Measurements from ENCODE around the gene CACNA1B. TPM values are rescaled to one million over a fixed set of nuclear protein-coding genes. Genes with fewer than 3 reads are reported as not detected.

CACNA1B gene
- polyA plus RNA-seq, 5 donors: 0.21 to 0.72 (median 0.50) TPM

GRCh38 chr9:137984520-137985257 is 107.1 kb downstream of the CACNA1B start:
- DNase-seq: no peak

- DNase-seq: no peak
Observed at GRCh38 chr9:137985637-137986071, 108.1 kb downstream of the CACNA1B start.

GRCh38 chr9:137986268-137987099 is 108.9 kb downstream of the CACNA1B start:
- no peak for DNase-seq

- DNase-seq: no peak
Observed at GRCh38 chr9:137987244-137988030, 109.9 kb downstream of the CACNA1B start.

GRCh38 chr9:137988051-137988450 is 110.5 kb downstream of the CACNA1B start:
- no peak for DNase-seq

- no peak for DNase-seq
Observed at GRCh38 chr9:137988701-137989100, 111.1 kb downstream of the CACNA1B start.

- no peak for DNase-seq
Observed at GRCh38 chr9:137989156-137989555, 111.6 kb downstream of the CACNA1B start.

- DNase-seq: no peak
Observed at GRCh38 chr9:137989999-137990715, 112.6 kb downstream of the CACNA1B start.

GRCh38 chr9:138003485-138004190 is 126.1 kb downstream of the CACNA1B start:
- DNase-seq: no peak

GRCh38 chr9:138006576-138007233 is 129.1 kb downstream of the CACNA1B start:
- no peak for DNase-seq

- DNase-seq: no peak
Observed at GRCh38 chr9:138007566-138007917, 130.0 kb downstream of the CACNA1B start.

GRCh38 chr9:138007918-138008841 is 130.6 kb downstream of the CACNA1B start:
- DNase-seq: no peak

- no peak for DNase-seq
Observed at GRCh38 chr9:138009016-138009802, 131.6 kb downstream of the CACNA1B start.

- no peak for DNase-seq
Observed at GRCh38 chr9:138009803-138010690, 132.5 kb downstream of the CACNA1B start.

GRCh38 chr9:138010861-138011260 is 133.3 kb downstream of the CACNA1B start:
- no peak for DNase-seq

- no peak for DNase-seq
Observed at GRCh38 chr9:138011951-138012500, 134.4 kb downstream of the CACNA1B start.

GRCh38 chr9:138013273-138013672 is 135.7 kb downstream of the CACNA1B start:
- no peak for DNase-seq
